NCI-H2107 treated with DMSO at 0.1 percent for 48 hours (cell line): Measurements from ENCODE around the gene NOL9.

Experiments used
- DNase-seq: peaks from one replicate; lab custom pipeline; 2025; ENCODE audit not compliant: unreplicated experiment; lab: John Stamatoyannopoulos, UW

The NOL9 gene

GRCh38 chr1:6590046-6590445 is 35.7 kb upstream of the NOL9 start:
- no peak for DNase-seq

GRCh38 chr1:6588893-6589520 is 34.7 kb upstream of the NOL9 start:
- DNase-seq, result no peak

GRCh38 chr1:6588128-6588892 is 34.0 kb upstream of the NOL9 start:
- DNase-seq, result no peak

- DNase-seq, result no peak
These were observed 33.1 kb upstream of the NOL9 start for GRCh38 chr1:6587261-6588005.

GRCh38 chr1:6586404-6586816 is 32.1 kb upstream of the NOL9 start:
- DNase-seq, result no peak

GRCh38 chr1:6585841-6586240 is 31.5 kb upstream of the NOL9 start:
- no peak for DNase-seq

GRCh38 chr1:6585081-6585722 is 30.9 kb upstream of the NOL9 start:
- DNase-seq, result no peak

- no peak for DNase-seq
These were observed 30.1 kb upstream of the NOL9 start for GRCh38 chr1:6584126-6585080.

- DNase-seq, result no peak
These were observed 28.1 kb upstream of the NOL9 start for GRCh38 chr1:6582370-6582769.

- DNase-seq, result no peak
These were observed 27.4 kb upstream of the NOL9 start for GRCh38 chr1:6581561-6582305.

GRCh38 chr1:6580593-6581409 is 26.5 kb upstream of the NOL9 start:
- DNase-seq, result no peak

GRCh38 chr1:6580119-6580592 is 25.8 kb upstream of the NOL9 start:
- no peak for DNase-seq

- peak; percentile 40 for DNase-seq
These were observed 25.2 kb upstream of the NOL9 start, which contains the start of gene ZBTB48 for GRCh38 chr1:6579374-6580118. TSS of gene ZBTB48 (plus strand) at chr1:6579994. CDS start at chr1:6580610, 616 bp downstream.

- no peak for DNase-seq
These were observed 24.5 kb upstream of the NOL9 start for GRCh38 chr1:6578624-6579373.

- no peak for DNase-seq
These were observed 23.7 kb upstream of the NOL9 start for GRCh38 chr1:6577831-6578525.

- DNase-seq, result no peak
These were observed 20.5 kb upstream of the NOL9 start for GRCh38 chr1:6574818-6575217.
